ENCODE data around the gene NKD1. TPM values are rescaled to one million over a fixed set of nuclear protein-coding genes. Genes with fewer than 3 reads are reported as not detected.

The NKD1 gene
- total RNA-seq, 4 donors from 2014 or later, result 1.8 to 9.1 (median 2.6) TPM

GRCh38 chr16:50570808-50571598 lies 22.8 kb downstream of the NKD1 start:
- peaks cover 5% of the 10 kb centered on the region for H3K4me1 ChIP-seq
- H3K27ac ChIP-seq, result no peak overlapping the region
- WGBS, result 91% methylated on average over 11 of the region's 11 CpGs
- no peak overlapping the region for H3K4me3 ChIP-seq
- no peaks in the 10 kb centered on the region for H3K36me3 ChIP-seq
- no peak for DNase-seq (ENCODE audit: low spot score in 2 of 2)
- no peak for TF ChIP-seq POLR2A (IDR thresholded peaks at IDR 0.05)
- no peak for TF ChIP-seq POLR2AphosphoS5 (IDR thresholded peaks at IDR 0.05)
- H3K9me3 ChIP-seq, result no peaks in the 10 kb centered on the region
- no peaks in the 10 kb centered on the region for H3K27me3 ChIP-seq

- TF ChIP-seq CTCF (IDR thresholded peaks at IDR 0.05), result no peak
- no peak for TF ChIP-seq POLR2AphosphoS5 (IDR thresholded peaks at IDR 0.05)
- no peak for TF ChIP-seq POLR2A (IDR thresholded peaks at IDR 0.05)
- no peak for TF ChIP-seq EP300 (IDR thresholded peaks at IDR 0.05)
- Histone ChIP-seq H3K4me1 (peaks cover 5% of the 10 kb centered on the region), H3K9me3 (no peaks in the 10 kb centered on the region), H3K27ac (no peak overlapping the region), H3K4me3 (no peak overlapping the region), H3K27me3 (no peaks in the 10 kb centered on the region), H3K36me3 (no peaks in the 10 kb centered on the region)
- no peak for DNase-seq (ENCODE audit: low spot score in 2 of 2)
- WGBS, result 93% methylated on average over 7 of the region's 7 CpGs
Observed at GRCh38 chr16:50571786-50572185, 23.6 kb downstream of the NKD1 start.

- Histone ChIP-seq H3K4me3 (no peak overlapping the region), H3K4me1 (peaks cover 5% of the 10 kb centered on the region), H3K27ac (no peak overlapping the region), H3K9me3 (no peaks in the 10 kb centered on the region), H3K27me3 (no peaks in the 10 kb centered on the region), H3K36me3 (no peaks in the 10 kb centered on the region)
- DNase-seq (ENCODE audit: low spot score in 2 of 2), result no peak
- TF ChIP-seq POLR2A (IDR thresholded peaks at IDR 0.05) (no peak), POLR2AphosphoS5 (IDR thresholded peaks at IDR 0.05) (no peak), CTCF (IDR thresholded peaks at IDR 0.05) (no peak), EP300 (IDR thresholded peaks at IDR 0.05) (no peak)
- WGBS, result 85% methylated on average over 7 of the region's 7 CpGs
Observed at GRCh38 chr16:50572700-50573099, 24.5 kb downstream of the NKD1 start.

GRCh38 chr16:50573279-50573678 lies 25.1 kb downstream of the NKD1 start:
- no peak overlapping the region for H3K27ac ChIP-seq
- H3K4me1 ChIP-seq, result peaks cover 5% of the 10 kb centered on the region
- TF ChIP-seq POLR2AphosphoS5 (IDR thresholded peaks at IDR 0.05), result no peak
- no peak for TF ChIP-seq POLR2A (IDR thresholded peaks at IDR 0.05)
- no peak for TF ChIP-seq EP300 (IDR thresholded peaks at IDR 0.05)
- no peak for TF ChIP-seq CTCF (IDR thresholded peaks at IDR 0.05)
- no peak for DNase-seq (ENCODE audit: low spot score in 2 of 2)
- 91% methylated on average over 5 of the region's 5 CpGs for WGBS
- H3K36me3 ChIP-seq, result no peaks in the 10 kb centered on the region
- no peaks in the 10 kb centered on the region for H3K9me3 ChIP-seq
- no peak overlapping the region for H3K4me3 ChIP-seq
- H3K27me3 ChIP-seq, result no peaks in the 10 kb centered on the region

GRCh38 chr16:50573947-50574744 lies 25.9 kb downstream of the NKD1 start:
- DNase-seq (ENCODE audit: low spot score in 2 of 2), result no peak
- Histone ChIP-seq H3K9me3 (no peaks in the 10 kb centered on the region), H3K27me3 (no peaks in the 10 kb centered on the region), H3K4me3 (no peak overlapping the region), H3K27ac (peak overlapping the region; percentile 62), H3K4me1 (peaks cover 5% of the 10 kb centered on the region), H3K36me3 (no peaks in the 10 kb centered on the region)
- 45% methylated on average over 14 of the region's 14 CpGs for WGBS
- TF ChIP-seq POLR2A (IDR thresholded peaks at IDR 0.05), result no peak
- TF ChIP-seq EP300 (IDR thresholded peaks at IDR 0.05), result no peak
- no peak for TF ChIP-seq POLR2AphosphoS5 (IDR thresholded peaks at IDR 0.05)
- no peak for TF ChIP-seq CTCF (IDR thresholded peaks at IDR 0.05)
